Liver (tissue), 9 donors: ENCODE results near the gene ADAMTS2. TPM values are rescaled to one million over a fixed set of nuclear protein-coding genes. Genes with fewer than 3 reads are reported as not detected.

ENCODE experiments used
- DNase-seq: peaks from one replicate; pipeline ENCODE4 v3.0.0-alpha.2; 2017; ENCODE audit warnings: low spot score
- H3K27ac ChIP-seq, 2 donors: one replicate each; pipeline ENCODE4 v1.7.0; 2013; ENCODE audit warnings: inconsistent platforms in 2 of 2, low read length in 2 of 2, control low read depth in 1 of 2, low read depth in 1 of 2, mild to moderate bottlenecking in 1 of 2
- H3K27me3 ChIP-seq, 4 donors: one replicate each; pipeline versions ENCODE4 v1.6.1 to v1.7.0; 2013; ENCODE audit warnings: low read length in 3 of 4, inconsistent platforms in 1 of 4, mild to moderate bottlenecking in 1 of 4, moderate library complexity in 1 of 4; ENCODE audit not compliant: control insufficient read depth in 4 of 4, insufficient read depth in 4 of 4
- H3K36me3 ChIP-seq, 4 donors: one replicate each; pipeline versions ENCODE4 v1.6.1 to v1.7.0; 2013; ENCODE audit warnings: low read length in 3 of 4, mild to moderate bottlenecking in 3 of 4, low read depth in 1 of 4, moderate library complexity in 1 of 4; ENCODE audit not compliant: control insufficient read depth in 4 of 4, insufficient read depth in 3 of 4
- H3K4me1 ChIP-seq, 4 donors: one replicate each; pipeline versions ENCODE4 v1.6.1 to v1.7.0; 2013; ENCODE audit warnings: low read length in 3 of 4, mild to moderate bottlenecking in 3 of 4, moderate library complexity in 1 of 4; ENCODE audit not compliant: control insufficient read depth in 4 of 4, insufficient read depth in 4 of 4
- H3K4me3 ChIP-seq, 3 donors: one replicate each; pipeline versions ENCODE4 v1.6.1 to v1.7.0; 2013; ENCODE audit warnings: low read length in 3 of 3, control low read depth in 1 of 3, low read depth in 1 of 3, mild to moderate bottlenecking in 1 of 3
- H3K9ac ChIP-seq, 2 donors: one replicate each; pipeline ENCODE4 v1.7.0; 2013; ENCODE audit warnings: low read length in 2 of 2, mild to moderate bottlenecking in 2 of 2, moderate library complexity in 2 of 2, control low read depth in 1 of 2, low read depth in 1 of 2
- H3K9me3 ChIP-seq, 4 donors: one replicate each; pipeline versions ENCODE4 v1.6.1 to v1.7.0; 2013; ENCODE audit warnings: low read length in 3 of 4; ENCODE audit not compliant: control insufficient read depth in 4 of 4
- CTCF ChIP-seq: fragments of 150-350 bp; IDR thresholded peaks from 2 replicates; pipeline ENCODE4 v1.5.1; 2017; ENCODE audit warnings: improper control_type of control experiment, low read depth, low read length; ENCODE audit not compliant: missing input control
- FOXA1 ChIP-seq: IDR thresholded peaks from 2 replicates; pipeline ENCODE4 v1.6.1; 2016; ENCODE audit warnings: antibody characterized with exemption
- FOXA2 ChIP-seq: IDR thresholded peaks from 2 replicates; pipeline ENCODE4 v1.6.1; 2016; ENCODE audit warnings: antibody characterized with exemption
- GABPA ChIP-seq, 2 donors: IDR thresholded peaks in 1 of 2; conservative IDR thresholded peaks in 1 of 2; 2 replicates each; pipeline ENCODE4 v1.6.1; 2016; ENCODE audit warnings: antibody characterized with exemption in 2 of 2, mild to moderate bottlenecking in 1 of 2, moderate library complexity in 1 of 2
- HNF4A ChIP-seq, 2 donors: conservative IDR thresholded peaks; 2 replicates each; pipeline ENCODE4 v1.6.1; 2016; ENCODE audit warnings: antibody characterized with exemption in 2 of 2, mild to moderate bottlenecking in 2 of 2
- HNF4G ChIP-seq: IDR thresholded peaks from 2 replicates; pipeline ENCODE4 v1.6.1; 2016; ENCODE audit warnings: antibody characterized with exemption
- JUND ChIP-seq, 2 donors: IDR thresholded peaks; 2 replicates each; pipeline ENCODE4 v1.6.1; 2016; ENCODE audit warnings: antibody characterized with exemption in 2 of 2
- MAX ChIP-seq: IDR thresholded peaks from 2 replicates; pipeline ENCODE4 v1.6.1; 2016; ENCODE audit warnings: antibody characterized with exemption
- NR2F2 ChIP-seq: IDR thresholded peaks from 2 replicates; pipeline ENCODE4 v1.6.1; 2016; ENCODE audit warnings: antibody characterized with exemption
- RAD21 ChIP-seq, 2 donors: IDR thresholded peaks; 2 replicates each; pipeline ENCODE4 v1.6.1; 2016; ENCODE audit warnings: antibody characterized with exemption in 2 of 2, mild to moderate bottlenecking in 2 of 2
- REST ChIP-seq: IDR thresholded peaks from 2 replicates; pipeline ENCODE4 v1.6.1; 2016; ENCODE audit warnings: antibody characterized with exemption, mild to moderate bottlenecking
- SP1 ChIP-seq: IDR thresholded peaks from 2 replicates; pipeline ENCODE4 v1.6.1; 2018; ENCODE audit warnings: antibody characterized with exemption, mild to moderate bottlenecking
- TAF1 ChIP-seq: conservative IDR thresholded peaks from 2 replicates; pipeline ENCODE4 v1.6.1; 2016; ENCODE audit warnings: antibody characterized with exemption, mild to moderate bottlenecking
- ZBTB33 ChIP-seq: IDR thresholded peaks from 2 replicates; pipeline ENCODE4 v1.6.1; 2016; ENCODE audit warnings: antibody characterized with exemption
- WGBS: extraction: QIAGEN DNeasy Blood & Tissue Kit; methylation state at CpG from one replicate; pipeline ENCODE4 v1.1.7; 2013; 5-methylcytosine and 5-hydroxymethylcytosine counted together
- polyA plus RNA-seq, 2 donors: library from polyadenylated mRNA; stranded (reverse) in 1 of 2; unstranded in 1 of 2; fragments of 200-250 nt in 1 of 2; fragments of >200 nt in 1 of 2; fragmentation: Nextera tagmentation in 1 of 2; extraction: Ambion mirVana in 1 of 2; gene quantifications; one replicate each; pipeline versions ENCODE4 v1.2.1 to v1.2.3, GENCODE V29; 2013 to 2015
- total RNA-seq, 2 donors: library from RNA; depleted of rRNA; stranded (reverse); fragments of >200 nt; gene quantifications; one replicate each; pipeline ENCODE4 v1.2.3, GENCODE V29; 2014
- donor health status: healthy.
- donor health status: healthy.
- donor health status: healthy.
- donor health status: healthy.
- donor health status: healthy.

The ADAMTS2 gene
- total and polyA plus RNA-seq, 4 donors = 2.7 to 24.3 (median 12.0) TPM

- Histone ChIP-seq H3K27me3 (peaks cover 0 to 2% (median 0%) of the 10 kb centered on the region in 4 donors), H3K4me3 (no peak overlapping the region), H3K27ac (no peak overlapping the region), H3K9ac (no peak overlapping the region), H3K4me1 (peaks cover 0 to 4% (median 0%) of the 10 kb centered on the region in 4 donors), H3K9me3 (no peaks in the 10 kb centered on the region), H3K36me3 (no peaks in the 10 kb centered on the region)
- 95% methylated on average over 11 of the region's 11 CpGs for WGBS
- no peak for TF ChIP-seq HNF4A (conservative IDR thresholded peaks at IDR 0.05)
- no peak for TF ChIP-seq JUND (IDR thresholded peaks at IDR 0.05)
- TF ChIP-seq CTCF = no peak
- no peak for TF ChIP-seq FOXA2
- no peak for TF ChIP-seq GABPA (IDR thresholded peaks at IDR 0.05 in 1 of 2, conservative IDR thresholded peaks at IDR 0.05 in 1 of 2)
- no peak for TF ChIP-seq RAD21 (IDR thresholded peaks at IDR 0.05)
- no peak for DNase-seq
These were observed 193.8 kb downstream of the ADAMTS2 start for GRCh38 chr5:179151286-179152118.

GRCh38 chr5:179150011-179150410, 195.2 kb downstream of the ADAMTS2 start:
- Histone ChIP-seq H3K4me1 (peaks cover 0 to 4% (median 0%) of the 10 kb centered on the region in 4 donors), H3K4me3 (no peak overlapping the region), H3K27me3 (peaks cover 0 to 2% (median 0%) of the 10 kb centered on the region in 4 donors), H3K9me3 (no peaks in the 10 kb centered on the region), H3K27ac (no peak overlapping the region), H3K9ac (no peak overlapping the region), H3K36me3 (no peaks in the 10 kb centered on the region)
- no peak for DNase-seq
- WGBS = 81% methylated on average over 7 of the region's 7 CpGs
- TF ChIP-seq FOXA1 (no peak), SP1 (no peak), REST (no peak), HNF4G (no peak), TAF1 (no peak), NR2F2 (no peak), HNF4A (conservative IDR thresholded peaks at IDR 0.05) (no peak), ZBTB33 (no peak), FOXA2 (no peak), MAX (no peak)
